HG03025 (cell line): ENCODE measurements around the gene SLC27A1.
"Not testable (repeated sequence)": the region's sequence is repeated elsewhere in the genome, so short reads cannot be mapped to it uniquely, and the experiment has no call there.

Experiments used
- ATAC-seq: cut with Tn5 transposase; IDR thresholded peaks from one replicate; pipeline ENCODE4 v1.9.1; 2021; ENCODE audit warnings: mild to moderate bottlenecking, moderate library complexity; ENCODE audit not compliant: unreplicated experiment, low FRiP score

The SLC27A1 gene

DNA sequence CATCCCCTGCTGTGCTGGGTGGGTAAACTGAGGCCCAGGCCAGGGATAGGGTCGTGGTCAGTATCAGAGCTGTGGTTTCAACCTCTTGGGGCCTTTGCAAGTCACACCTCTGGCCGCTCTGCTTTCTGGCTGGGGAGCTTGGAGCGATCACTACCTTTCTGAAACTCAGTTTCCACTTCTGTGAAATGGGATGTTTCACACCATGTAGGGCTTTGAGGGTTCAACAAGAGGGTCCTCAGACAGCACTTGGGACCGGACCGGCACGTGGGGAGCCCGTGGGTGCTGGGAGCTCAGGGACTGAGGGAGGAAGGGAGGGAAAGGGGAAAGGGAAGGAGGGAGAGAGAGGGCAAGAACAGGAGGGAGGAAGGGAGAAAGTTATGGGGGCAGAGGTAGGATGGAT is 62.2 kb downstream of the SLC27A1 start:
- no peak for ATAC-seq

- ATAC-seq = no peak
Observed at GRCh38 chr19:17534767-17535166, 64.4 kb downstream of the SLC27A1 start.

DNA sequence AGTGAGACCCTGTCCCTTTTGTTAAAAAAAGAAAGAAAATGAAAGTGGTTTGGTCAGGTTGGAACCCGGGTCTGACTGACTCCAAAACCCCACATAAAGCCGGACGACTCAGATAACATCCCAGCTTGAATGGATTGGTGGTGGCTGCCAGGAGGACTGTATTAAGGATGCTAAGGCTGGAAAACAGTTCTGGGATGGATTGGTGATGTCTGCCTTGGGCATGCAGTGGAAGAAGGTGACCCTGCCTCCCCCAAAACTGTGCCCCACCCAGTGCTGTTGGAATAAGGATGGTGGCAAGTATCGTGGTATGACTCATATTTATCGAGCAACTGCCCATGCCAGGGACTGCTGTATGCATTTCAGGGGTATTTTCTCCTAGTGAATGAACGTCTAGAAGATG is 66.6 kb downstream of the SLC27A1 start:
- ATAC-seq = no peak

DNA sequence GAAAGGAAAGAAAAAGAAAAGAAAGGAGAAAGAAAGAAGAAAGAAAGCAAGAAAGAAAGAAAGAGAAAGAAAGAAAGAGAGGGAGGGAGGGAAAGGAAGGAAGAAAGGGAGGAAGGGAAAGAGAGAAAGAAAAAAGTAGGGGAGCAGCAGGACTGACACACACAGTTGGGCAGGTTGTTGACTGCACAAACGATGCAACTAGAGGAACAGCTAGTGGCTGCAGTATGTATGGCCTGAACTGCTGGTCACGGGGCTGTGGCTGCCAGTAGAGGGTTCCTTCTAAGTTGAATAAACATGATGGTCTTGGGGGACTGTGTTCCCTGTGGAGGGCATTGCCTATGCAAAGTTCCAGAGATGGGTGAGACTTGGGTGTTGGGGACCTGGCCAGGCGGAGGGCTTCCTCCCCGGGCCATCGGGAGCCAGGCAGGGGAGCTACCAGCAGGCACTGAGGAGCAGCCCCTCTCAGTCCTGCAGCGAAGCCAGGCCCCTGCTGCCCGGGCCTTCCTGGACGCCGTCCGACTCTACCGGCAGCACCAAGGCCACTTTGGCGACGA is 68.4 kb downstream of the SLC27A1 start:
- ATAC-seq = no peak

- ATAC-seq = peak; percentile 51
Observed at GRCh38 chr19:17539238-17540117, 69.2 kb downstream of the SLC27A1 start.

DNA sequence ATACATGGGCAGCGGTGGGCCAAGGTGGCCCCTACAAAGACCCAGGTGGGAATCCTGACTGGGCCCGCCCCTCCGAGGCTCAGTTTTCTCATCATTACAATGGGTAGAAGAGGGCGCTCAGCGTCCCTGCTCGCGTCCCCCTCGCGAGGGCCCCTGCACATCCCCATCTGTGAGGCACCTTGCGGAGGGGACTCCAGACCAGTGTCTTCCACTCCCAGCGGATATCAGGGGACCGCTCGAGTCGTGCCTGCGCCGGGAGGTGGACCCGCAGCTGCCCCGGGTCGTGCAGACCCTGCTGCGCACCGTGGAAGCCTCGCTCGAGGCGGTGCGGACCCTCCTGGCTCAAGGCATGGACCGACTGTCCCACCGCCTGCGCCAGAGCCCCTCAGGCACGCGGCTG is 69.8 kb downstream of the SLC27A1 start:
- no peak for ATAC-seq

DNA sequence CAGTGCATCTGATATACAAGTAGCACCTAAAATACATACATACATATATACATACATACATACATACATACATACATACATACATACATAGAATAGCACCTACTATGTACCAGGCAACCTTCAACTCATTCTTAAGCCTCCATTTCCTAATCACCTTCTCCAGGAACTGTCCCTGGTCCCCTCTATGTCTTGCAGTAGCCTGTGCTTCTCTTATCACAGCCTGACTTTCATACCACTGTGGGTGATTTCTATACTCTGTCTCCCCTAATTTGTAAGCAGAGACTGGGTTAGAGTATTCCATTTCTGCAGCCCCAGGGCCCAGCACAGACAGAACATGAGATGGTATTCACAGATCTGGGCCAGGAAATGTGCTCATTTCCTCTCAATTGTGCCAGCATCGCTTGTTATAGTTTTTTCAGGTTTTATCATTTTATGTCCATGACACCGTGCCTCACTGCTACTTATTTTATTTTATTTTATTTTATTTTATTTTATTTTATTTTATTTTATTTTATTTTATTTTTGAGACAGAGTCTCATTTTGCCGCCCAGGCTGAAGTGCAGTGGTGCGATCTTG is 70.9 kb downstream of the SLC27A1 start:
- ATAC-seq = no peak

DNA sequence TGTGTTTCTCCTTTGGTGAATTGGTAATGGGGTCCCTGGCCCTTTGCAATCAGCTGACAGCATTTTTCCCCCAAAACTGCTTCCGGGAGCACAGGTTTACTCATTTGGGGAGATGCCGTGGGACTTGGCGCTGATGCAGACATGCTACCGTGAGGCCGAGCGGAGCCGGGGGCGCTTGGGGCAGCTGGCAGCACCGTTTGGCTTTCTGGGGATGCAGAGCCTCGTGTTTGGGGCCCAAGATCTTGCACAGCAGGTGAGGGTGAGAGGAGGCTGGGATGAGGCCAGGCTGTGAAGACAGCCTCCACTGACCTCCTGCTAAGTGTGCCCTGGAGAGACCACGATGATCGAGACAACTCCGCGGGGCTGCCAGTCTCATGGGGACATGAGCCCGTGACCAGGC is 71.7 kb downstream of the SLC27A1 start:
- no peak for ATAC-seq

GRCh38 chr19:17542793-17543582 is 72.7 kb downstream of the SLC27A1 start:
- no peak for ATAC-seq

GRCh38 chr19:17543986-17544385 is 73.7 kb downstream of the SLC27A1 start:
- no peak for ATAC-seq

GRCh38 chr19:17544418-17544817 is 74.1 kb downstream of the SLC27A1 start:
- no peak for ATAC-seq

DNA sequence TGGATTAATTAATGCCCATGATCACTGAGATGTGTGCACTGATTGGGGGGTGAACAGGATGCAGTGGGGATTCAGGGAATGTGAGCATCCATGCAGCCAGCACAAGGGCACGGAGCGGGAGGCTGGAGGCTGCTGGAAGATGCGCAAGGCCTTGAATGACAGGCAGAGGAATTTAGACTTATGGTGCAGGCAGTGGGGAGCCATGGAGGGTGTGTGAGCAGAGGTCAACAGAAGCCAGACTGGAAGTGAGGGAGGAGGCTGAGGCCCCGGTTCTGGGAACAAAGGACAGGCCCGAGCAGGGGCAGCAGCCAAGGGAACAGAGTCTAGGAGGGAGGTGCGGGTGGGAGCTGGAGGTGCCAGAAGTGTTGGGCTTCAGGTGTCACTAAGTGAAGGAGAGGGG is 77.8 kb downstream of the SLC27A1 start:
- no peak for ATAC-seq

GRCh38 chr19:17549085-17549740 is 78.9 kb downstream of the SLC27A1 start:
- ATAC-seq = no peak

DNA sequence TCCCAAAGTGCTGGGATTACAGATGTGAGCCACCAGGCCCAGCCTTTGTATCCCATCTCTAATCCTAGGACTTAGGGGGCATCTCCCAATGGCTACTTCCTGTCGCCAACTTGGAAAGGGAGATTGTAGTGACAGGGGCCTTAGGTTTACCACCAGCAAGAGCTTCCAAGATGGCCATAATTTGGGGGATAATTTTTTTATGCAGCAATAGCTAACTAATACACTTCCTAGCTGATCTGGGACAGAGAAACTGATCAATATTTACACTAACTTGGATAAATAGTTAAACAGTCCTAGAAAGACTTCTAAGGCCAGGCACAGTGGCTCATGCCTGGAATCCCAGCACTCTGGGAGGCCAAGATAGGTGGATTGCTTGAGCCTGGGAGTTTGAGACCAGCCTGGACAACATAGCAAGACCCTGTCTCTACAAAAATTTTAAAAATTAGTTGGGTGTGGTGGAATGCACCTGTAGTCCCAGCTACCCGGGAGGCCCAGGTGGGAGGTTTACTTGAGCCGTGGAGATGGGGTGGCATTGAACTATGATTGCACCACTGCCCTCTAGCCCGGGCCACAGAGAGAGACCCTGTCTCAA is 79.8 kb downstream of the SLC27A1 start:
- ATAC-seq = no peak

GRCh38 chr19:17552735-17553134 is 82.4 kb downstream of the SLC27A1 start:
- not testable (repeated sequence) for ATAC-seq

GRCh38 chr19:17553256-17553655 is 82.9 kb downstream of the SLC27A1 start:
- no peak for ATAC-seq

DNA sequence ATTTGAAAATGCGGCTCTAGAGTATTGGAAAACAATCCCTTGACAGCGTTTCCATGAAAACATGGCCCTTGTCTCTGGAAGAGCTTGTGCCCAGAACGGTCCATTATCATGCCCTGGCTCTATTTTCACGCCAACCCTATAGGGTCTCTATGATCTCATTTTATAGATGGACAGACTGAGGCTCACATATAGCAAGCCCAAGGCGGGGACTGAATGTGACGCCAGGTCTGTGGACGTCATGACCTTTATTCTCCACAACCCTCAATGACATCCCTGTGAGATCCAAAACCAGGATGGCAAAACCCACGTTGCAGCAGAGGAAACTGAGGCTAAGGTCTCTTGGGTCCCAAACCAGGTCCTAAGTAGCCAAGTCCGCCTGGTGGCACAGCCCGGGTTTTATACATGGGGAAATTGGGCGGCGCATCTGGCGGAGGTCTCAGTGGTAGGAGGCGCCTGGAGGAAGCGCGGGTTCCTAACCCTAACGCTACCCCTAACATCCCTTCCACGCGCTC is 84.7 kb downstream of the SLC27A1 start:
- no peak for ATAC-seq

GRCh38 chr19:17555480-17555928 is 85.2 kb downstream of the SLC27A1 start, which contains the start of gene COLGALT1:
Gene COLGALT1 (plus strand): TSS chr19:17555649. CDS start chr19:17555714, 65 bp downstream.
- peak; percentile 74 for ATAC-seq
